Testis (tissue), 3 donors: Measurements from ENCODE around the gene U2AF1L4. TPM values are rescaled to one million over a fixed set of nuclear protein-coding genes. Genes with fewer than 3 reads are reported as not detected.

Source experiments
- DNase-seq: peaks from one replicate; pipeline ENCODE4 v3.0.0-alpha.2; 2019
- H3K27ac ChIP-seq, 2 donors: fragments of 200-600 bp; sonication (generic); one replicate each; pipeline ENCODE4 v1.5.1; 2019
- H3K27me3 ChIP-seq: fragments of 200-600 bp; sonication (generic); one replicate; pipeline ENCODE4 v1.5.1; 2019
- H3K36me3 ChIP-seq: fragments of 200-600 bp; sonication (generic); one replicate; pipeline ENCODE4 v1.5.1; 2017; ENCODE audit warnings: low read depth; ENCODE audit errors: missing control alignments
- H3K4me1 ChIP-seq: fragments of 200-600 bp; sonication (generic); one replicate; pipeline ENCODE4 v1.5.1; 2019
- H3K4me3 ChIP-seq, 2 donors: fragments of 200-600 bp; sonication (generic); one replicate each; pipeline ENCODE4 v1.5.1; 2017 to 2019
- H3K9me3 ChIP-seq: fragments of 200-600 bp; sonication (generic); one replicate; pipeline ENCODE4 v1.5.1; 2017
- CTCF ChIP-seq, 3 experiments: fragments of 450-650 bp in 2 of 3; fragments of 200-600 bp in 1 of 3; sonication (generic) in 1 of 3; IDR thresholded peaks; one replicate each; pipeline ENCODE4 v1.5.1; 2016 to 2019; ENCODE audit warnings: antibody characterized with exemption in 3 of 3, mild to moderate bottlenecking in 2 of 3, moderate library complexity in 1 of 3
- POLR2A ChIP-seq: fragments of 450-650 bp; IDR thresholded peaks from one replicate; pipeline ENCODE4 v1.6.1; 2017; ENCODE audit warnings: antibody characterized with exemption, mild to moderate bottlenecking, moderate library complexity
- WGBS, 2 donors: methylation state at CpG; one replicate each; pipeline ENCODE4 v1.1.5; 2018; 5-methylcytosine and 5-hydroxymethylcytosine counted together
- intact Hi-C: fragments of 100-400 bp; cut with DNase I; formaldehyde crosslinking; loops from one replicate; pipeline ENCODE4 v1.15.1; 2023; ENCODE audit warnings: low total_unique reads
- polyA plus RNA-seq: library from polyadenylated mRNA; stranded (reverse); fragments of 350-450 nt; fragmentation: Illumina TruSeq; extraction: RNeasy Lipid Tissue Mini Kit (QIAGEN cat#74804); gene quantifications from one replicate; pipeline ENCODE4 v1.2.3, GENCODE V29; 2014; ENCODE audit warnings: low read depth, low replicate concordance; ENCODE audit not compliant: insufficient read depth
- total RNA-seq, 2 donors: library from RNA; depleted of rRNA; stranded (reverse); fragments of >200 nt; gene quantifications; one replicate each; pipeline ENCODE4 v1.2.3, GENCODE V29; 2016

U2AF1L4 gene
- total and polyA plus RNA-seq, 3 donors from 2014 or later, result 45.3 to 49.6 (median 47.2) TPM

- H3K27ac ChIP-seq, result no peak overlapping the region
- no peak for DNase-seq
- TF ChIP-seq POLR2A, result no peak
- intact Hi-C loops, result no loop called here
- H3K4me1 ChIP-seq, result peaks cover 6% of the 10 kb centered on the region
- no peak overlapping the region for H3K4me3 ChIP-seq
- no peaks in the 10 kb centered on the region for H3K36me3 ChIP-seq
- 85 to 87% methylated on average over 22 of the region's 22 CpGs for WGBS, 2 donors
- H3K9me3 ChIP-seq, result no peaks in the 10 kb centered on the region
- no peaks in the 10 kb centered on the region for H3K27me3 ChIP-seq
Measured at GRCh38 chr19:35736913-35737886, 8.0 kb downstream of the U2AF1L4 start.

DNA sequence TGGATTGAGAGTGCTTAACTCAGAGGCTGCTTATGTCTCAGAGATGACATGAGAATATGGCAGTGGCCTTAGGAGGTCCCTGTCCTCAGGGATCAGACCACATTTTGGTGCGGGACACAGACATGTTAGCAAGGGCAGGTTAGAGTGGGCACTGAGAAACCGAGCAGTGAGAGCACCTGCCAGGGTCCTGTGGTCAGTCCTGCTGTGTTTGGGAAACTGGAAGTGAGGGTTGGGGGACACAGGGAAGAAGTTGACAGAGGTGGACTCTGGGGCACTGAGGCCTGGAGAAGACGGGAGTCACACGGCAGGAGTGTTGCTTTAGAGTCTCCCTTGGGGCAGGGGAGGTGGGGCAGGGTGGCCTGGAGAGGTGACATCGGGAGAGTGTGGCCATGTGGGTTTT, 10.3 kb downstream of the U2AF1L4 start:
- DNase-seq, result no peak
- H3K27ac ChIP-seq, result no peak overlapping the region
- WGBS, 2 donors, result 79 to 82% methylated on average over 5 of the region's 5 CpGs
- TF ChIP-seq CTCF (IDR thresholded peaks at IDR 0.05), result no peak
- TF ChIP-seq POLR2A, result no peak
- no peaks in the 10 kb centered on the region for H3K27me3 ChIP-seq
- H3K4me1 ChIP-seq, result peaks cover 3% of the 10 kb centered on the region
- no peak overlapping the region for H3K4me3 ChIP-seq
- intact Hi-C loops, result no loop called here
- no peaks in the 10 kb centered on the region for H3K36me3 ChIP-seq
- no peaks in the 10 kb centered on the region for H3K9me3 ChIP-seq

DNA sequence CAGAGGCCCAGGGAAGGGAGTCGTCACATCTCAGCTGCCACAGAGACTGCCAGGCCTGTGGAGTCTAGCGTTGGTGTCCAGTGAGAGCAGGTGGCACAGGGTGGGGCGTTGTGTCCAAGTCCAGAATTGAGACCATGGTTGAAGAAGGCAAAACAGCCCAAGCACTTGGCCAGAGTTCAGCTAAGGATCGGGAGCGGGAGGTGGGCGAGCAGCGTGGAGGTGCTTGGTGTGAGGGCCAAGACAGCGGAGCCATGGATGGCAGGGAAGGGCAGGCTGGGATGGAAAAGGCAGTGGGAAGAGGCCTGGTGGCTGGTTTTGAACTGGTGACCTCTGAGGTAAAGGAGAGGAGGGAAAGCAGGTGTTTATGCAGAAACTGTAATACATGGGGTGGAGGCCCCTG, 10.9 kb downstream of the U2AF1L4 start:
- intact Hi-C loops, result no loop called here
- no peaks in the 10 kb centered on the region for H3K36me3 ChIP-seq
- WGBS, 2 donors, result 89 to 95% methylated on average over 8 of the region's 8 CpGs

GRCh38 chr19:35733180-35734125, 11.8 kb downstream of the U2AF1L4 start:
- no peaks in the 10 kb centered on the region for H3K4me1 ChIP-seq
- DNase-seq, result no peak
- intact Hi-C loops, result no loop called here
- H3K9me3 ChIP-seq, result no peaks in the 10 kb centered on the region
- H3K27ac ChIP-seq, result no peak overlapping the region
- 86 to 92% methylated on average over 29 to 34 of the region's 35 CpGs for WGBS, 2 donors
- no peak overlapping the region for H3K4me3 ChIP-seq
- H3K36me3 ChIP-seq, result no peaks in the 10 kb centered on the region
- no peaks in the 10 kb centered on the region for H3K27me3 ChIP-seq
- no peak for TF ChIP-seq POLR2A
- TF ChIP-seq CTCF (IDR thresholded peaks at IDR 0.05), result no peak

More for the DNA sequence above, 10.9 kb downstream of the U2AF1L4 start:
- no peak overlapping the region for H3K27ac ChIP-seq
- no peaks in the 10 kb centered on the region for H3K9me3 ChIP-seq
- H3K4me1 ChIP-seq, result no peaks in the 10 kb centered on the region
- H3K27me3 ChIP-seq, result no peaks in the 10 kb centered on the region
- TF ChIP-seq POLR2A (no peak), CTCF (IDR thresholded peaks at IDR 0.05) (no peak)
- no peak for DNase-seq
- no peak overlapping the region for H3K4me3 ChIP-seq
